Mesendoderm (in vitro differentiated cells): ENCODE results near the gene TGFBI.

ENCODE experiments used
- DNase-seq: peaks from one replicate; pipeline ENCODE4 v3.0.0; 2013
- H2AK5ac ChIP-seq: 2 replicates; pipeline ENCODE4 v1.6.1; 2013; ENCODE audit warnings: low read length, inconsistent platforms
- H2BK120ac ChIP-seq: 2 replicates; pipeline ENCODE4 v1.6.1; 2013; ENCODE audit warnings: low read depth, mild to moderate bottlenecking, low read length, moderate library complexity, mixed read lengths
- H2BK15ac ChIP-seq: replicated peaks from 2 replicates; pipeline ENCODE4 v1.6.1; 2013; ENCODE audit warnings: low read depth, mild to moderate bottlenecking, moderate library complexity
- H2BK5ac ChIP-seq: 2 replicates; pipeline ENCODE4 v1.6.1; 2013; ENCODE audit warnings: low read length, inconsistent platforms
- H3K18ac ChIP-seq: 2 replicates; pipeline ENCODE4 v1.6.1; 2013; ENCODE audit warnings: mild to moderate bottlenecking, low read length, mixed read lengths
- H3K23ac ChIP-seq: one replicate; pipeline ENCODE4 v1.6.1; 2013; ENCODE audit warnings: low read length
- H3K27ac ChIP-seq: 2 replicates; pipeline ENCODE4 v1.5.1; 2013; ENCODE audit warnings: low read depth, mild to moderate bottlenecking, inconsistent platforms, low read length, moderate library complexity
- H3K27me3 ChIP-seq: 2 replicates; pipeline ENCODE4 v1.6.1; 2013; ENCODE audit warnings: low read length, control low read depth, mild to moderate bottlenecking, inconsistent platforms; ENCODE audit not compliant: insufficient read depth, poor library complexity
- H3K36me3 ChIP-seq: 2 replicates; pipeline ENCODE4 v1.6.1; 2013; ENCODE audit warnings: low read length, inconsistent platforms; ENCODE audit not compliant: control insufficient read depth, insufficient read depth
- H3K4ac ChIP-seq: one replicate; pipeline ENCODE4 v1.6.1; 2013; ENCODE audit warnings: low read depth, mild to moderate bottlenecking, low read length, moderate library complexity
- H3K4me1 ChIP-seq: 2 replicates; pipeline ENCODE4 v1.6.1; 2013; ENCODE audit warnings: low read depth, low read length, inconsistent platforms; ENCODE audit not compliant: control insufficient read depth
- H3K4me2 ChIP-seq: 2 replicates; pipeline ENCODE4 v1.6.1; 2013; ENCODE audit warnings: low read length
- H3K4me3 ChIP-seq: 2 replicates; pipeline ENCODE4 v1.5.1; 2013; ENCODE audit warnings: mild to moderate bottlenecking, low read length
- H3K56ac ChIP-seq: one replicate; pipeline ENCODE4 v1.6.1; 2013; ENCODE audit warnings: low read length
- H3K79me1 ChIP-seq: 2 replicates; pipeline ENCODE4 v1.6.1; 2013; ENCODE audit warnings: low read length, inconsistent platforms
- H3K79me2 ChIP-seq: 2 replicates; pipeline ENCODE4 v1.6.1; 2013; ENCODE audit warnings: mild to moderate bottlenecking, low read length; ENCODE audit not compliant: control insufficient read depth, insufficient read depth
- H3K9ac ChIP-seq: 2 replicates; pipeline ENCODE4 v1.6.1; 2013; ENCODE audit warnings: low read length, inconsistent platforms
- H4K5ac ChIP-seq: one replicate; pipeline ENCODE4 v1.6.1; 2013; ENCODE audit warnings: low read length
- H4K8ac ChIP-seq: one replicate; pipeline ENCODE4 v1.6.1; 2013; ENCODE audit warnings: low read depth, mild to moderate bottlenecking, control low read depth, low read length, moderate library complexity
- WGBS: extraction: QIAGEN DNeasy Blood & Tissue Kit; methylation state at CpG from one replicate; pipeline ENCODE4 v1.1.7; 2013; ENCODE audit warnings: low lambda C conversion rate, missing lambda C conversion rate; ENCODE audit not compliant: insufficient coverage; ENCODE audit errors: extremely low coverage; 5-methylcytosine and 5-hydroxymethylcytosine counted together

The TGFBI gene

GRCh38 chr5:136039202-136039601 is 10.4 kb downstream of the TGFBI start:
- no peak overlapping the region for H3K18ac ChIP-seq
- H2BK5ac ChIP-seq, result no peak overlapping the region
- H3K79me1 ChIP-seq, result no peaks in the 10 kb centered on the region
- no peak overlapping the region for H3K4me3 ChIP-seq
- H2BK120ac ChIP-seq, result no peak overlapping the region
- no peaks in the 10 kb centered on the region for H3K4me1 ChIP-seq
- H3K27ac ChIP-seq, result no peak overlapping the region
- H4K5ac ChIP-seq, result no peak overlapping the region
- H3K4ac ChIP-seq, result no peak overlapping the region
- no peaks in the 10 kb centered on the region for H3K36me3 ChIP-seq
- H2AK5ac ChIP-seq, result no peak overlapping the region
- H3K27me3 ChIP-seq, result no peaks in the 10 kb centered on the region
- no peak overlapping the region for H2BK15ac ChIP-seq
- no peak overlapping the region for H4K8ac ChIP-seq
- no peak overlapping the region for H3K9ac ChIP-seq
- no peak for DNase-seq
- no peaks in the 10 kb centered on the region for H3K79me2 ChIP-seq
- WGBS, result no CpG with 5 or more reads among the region's 2 CpGs
- H3K4me2 ChIP-seq, result no peak overlapping the region
- H3K23ac ChIP-seq, result no peak overlapping the region
- no peak overlapping the region for H3K56ac ChIP-seq

- Histone ChIP-seq H3K79me1 (no peaks in the 10 kb centered on the region), H3K79me2 (no peaks in the 10 kb centered on the region), H3K4me2 (no peak overlapping the region), H2BK120ac (no peak overlapping the region), H2BK5ac (no peak overlapping the region), H3K27me3 (no peaks in the 10 kb centered on the region), H2AK5ac (no peak overlapping the region), H3K4me1 (no peaks in the 10 kb centered on the region), H3K4ac (no peak overlapping the region), H4K5ac (no peak overlapping the region), H3K18ac (no peak overlapping the region), H3K56ac (no peak overlapping the region), H3K27ac (no peak overlapping the region), H2BK15ac (no peak overlapping the region), H3K4me3 (no peak overlapping the region), H3K36me3 (no peaks in the 10 kb centered on the region), H4K8ac (no peak overlapping the region), H3K9ac (no peak overlapping the region), H3K23ac (no peak overlapping the region)
- WGBS, result no CpG with 5 or more reads among the region's 4 CpGs
- DNase-seq, result no peak
Measured at GRCh38 chr5:136040746-136041415, 12.1 kb downstream of the TGFBI start.

DNA sequence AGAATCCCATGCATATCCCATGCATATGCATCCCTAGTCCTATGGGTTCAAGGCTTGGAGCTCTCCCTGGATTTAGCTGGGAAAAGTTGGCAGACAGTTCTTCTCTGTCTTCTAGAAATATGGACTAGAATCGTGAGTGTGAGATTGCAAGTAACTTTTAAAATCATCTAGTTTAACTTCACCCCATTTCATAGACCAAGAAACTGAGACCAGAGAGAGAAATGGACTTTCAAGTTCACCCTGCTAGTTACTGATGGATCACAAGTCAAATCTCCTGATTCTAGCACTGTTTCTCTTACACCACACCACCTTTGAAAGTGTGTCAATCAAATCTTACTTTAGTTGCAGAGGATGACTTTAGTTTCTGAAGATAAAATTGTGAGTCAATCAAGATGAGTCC is 13.4 kb downstream of the TGFBI start:
- H2AK5ac ChIP-seq, result no peak overlapping the region
- no peak overlapping the region for H4K8ac ChIP-seq
- H3K4ac ChIP-seq, result no peak overlapping the region
- H3K18ac ChIP-seq, result no peak overlapping the region
- H4K5ac ChIP-seq, result no peak overlapping the region
- H3K36me3 ChIP-seq, result no peaks in the 10 kb centered on the region
- H3K79me1 ChIP-seq, result no peaks in the 10 kb centered on the region
- H3K23ac ChIP-seq, result no peak overlapping the region
- H2BK5ac ChIP-seq, result no peak overlapping the region
- no peak overlapping the region for H3K56ac ChIP-seq
- WGBS, result no CpG with 5 or more reads among the region's 1 CpG
- H3K27me3 ChIP-seq, result no peaks in the 10 kb centered on the region
- H3K4me1 ChIP-seq, result no peaks in the 10 kb centered on the region
- no peaks in the 10 kb centered on the region for H3K79me2 ChIP-seq
- H3K4me3 ChIP-seq, result no peak overlapping the region
- no peak for DNase-seq
- no peak overlapping the region for H2BK120ac ChIP-seq
- H3K9ac ChIP-seq, result no peak overlapping the region
- no peak overlapping the region for H2BK15ac ChIP-seq
- H3K4me2 ChIP-seq, result no peak overlapping the region
- no peak overlapping the region for H3K27ac ChIP-seq

DNA sequence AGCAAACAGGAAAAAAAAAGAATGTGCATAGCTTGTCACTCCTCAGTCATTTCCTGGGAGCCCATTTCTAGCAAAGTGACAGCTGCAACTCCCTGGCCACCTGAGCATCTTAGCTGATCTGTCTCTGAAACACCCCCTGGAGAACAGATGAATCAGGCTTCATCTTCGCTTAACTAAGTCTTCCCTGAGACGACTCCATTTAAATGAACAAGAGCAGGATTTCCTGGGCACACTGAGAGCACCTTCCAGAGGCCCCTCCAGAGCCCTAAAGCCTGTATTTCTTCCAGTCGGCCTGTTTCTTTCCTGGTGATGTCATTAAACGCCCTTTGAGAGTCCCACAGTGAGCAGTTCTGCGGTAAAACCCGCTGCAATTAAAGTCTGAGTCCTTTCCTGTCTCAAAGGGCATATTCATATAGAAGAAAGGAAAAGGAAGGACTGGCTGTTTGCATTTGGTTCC is 13.9 kb downstream of the TGFBI start:
- H4K8ac ChIP-seq, result no peak overlapping the region
- H3K4me2 ChIP-seq, result no peak overlapping the region
- no peak overlapping the region for H3K9ac ChIP-seq
- H3K4ac ChIP-seq, result no peak overlapping the region
- no peak overlapping the region for H2BK15ac ChIP-seq
- H2AK5ac ChIP-seq, result no peak overlapping the region
- H4K5ac ChIP-seq, result no peak overlapping the region
- no peaks in the 10 kb centered on the region for H3K79me1 ChIP-seq
- no peak overlapping the region for H3K18ac ChIP-seq
- H3K4me3 ChIP-seq, result no peak overlapping the region
- no peaks in the 10 kb centered on the region for H3K27me3 ChIP-seq
- H3K56ac ChIP-seq, result no peak overlapping the region
- no peak overlapping the region for H2BK120ac ChIP-seq
- H2BK5ac ChIP-seq, result no peak overlapping the region
- H3K36me3 ChIP-seq, result no peaks in the 10 kb centered on the region
- no peak overlapping the region for H3K23ac ChIP-seq
- no CpG with 5 or more reads among the region's 6 CpGs for WGBS
- H3K27ac ChIP-seq, result no peak overlapping the region
- H3K4me1 ChIP-seq, result no peaks in the 10 kb centered on the region
- H3K79me2 ChIP-seq, result no peaks in the 10 kb centered on the region
- DNase-seq, result no peak

DNA sequence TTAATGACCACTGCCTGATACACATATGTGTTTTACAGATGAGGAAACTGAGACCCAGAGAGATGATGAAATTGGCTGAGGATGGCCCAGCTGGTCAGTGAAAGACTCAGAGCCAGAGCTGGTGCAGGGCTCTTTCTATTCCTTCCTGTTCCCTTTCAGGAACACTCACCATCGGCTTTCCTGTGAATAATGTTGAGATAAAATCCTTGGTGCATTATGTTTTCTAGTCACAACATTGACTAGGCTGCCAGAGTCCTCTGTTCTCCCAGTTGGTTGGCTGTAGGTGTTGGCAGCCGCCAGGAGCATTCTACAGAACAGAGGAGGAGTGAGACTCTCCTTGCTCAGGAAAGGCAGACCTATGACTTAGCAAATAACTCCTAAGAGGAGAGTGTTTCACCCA is 14.8 kb downstream of the TGFBI start:
- H3K9ac ChIP-seq, result no peak overlapping the region
- H3K79me1 ChIP-seq, result no peaks in the 10 kb centered on the region
- H3K27ac ChIP-seq, result no peak overlapping the region
- DNase-seq, result no peak
- H3K4me2 ChIP-seq, result no peak overlapping the region
- no peak overlapping the region for H2BK5ac ChIP-seq
- H3K4ac ChIP-seq, result no peak overlapping the region
- no peaks in the 10 kb centered on the region for H3K79me2 ChIP-seq
- no peak overlapping the region for H3K4me3 ChIP-seq
- H4K8ac ChIP-seq, result no peak overlapping the region
- no peak overlapping the region for H2BK120ac ChIP-seq
- no peak overlapping the region for H3K18ac ChIP-seq
- WGBS, result no CpG with 5 or more reads among the region's 2 CpGs
- H3K56ac ChIP-seq, result no peak overlapping the region
- H3K36me3 ChIP-seq, result no peaks in the 10 kb centered on the region
- no peaks in the 10 kb centered on the region for H3K27me3 ChIP-seq
- no peak overlapping the region for H3K23ac ChIP-seq
- H2AK5ac ChIP-seq, result no peak overlapping the region
- H3K4me1 ChIP-seq, result no peaks in the 10 kb centered on the region
- H2BK15ac ChIP-seq, result no peak overlapping the region
- H4K5ac ChIP-seq, result no peak overlapping the region
